GM19463 (cell line): ENCODE results near the gene TLCD3A.
"Not testable (repeated sequence)": the region's sequence is repeated elsewhere in the genome, so short reads cannot be mapped to it uniquely, and the experiment has no call there.

ENCODE experiments used
- ATAC-seq: cut with Tn5 transposase; IDR thresholded peaks from one replicate; pipeline ENCODE4 v1.9.1; 2021; ENCODE audit warnings: mild to moderate bottlenecking, moderate library complexity; ENCODE audit not compliant: unreplicated experiment

TLCD3A gene

GRCh38 chr17:746783-747629 lies 14.6 kb downstream of the TLCD3A start:
- ATAC-seq: no peak

DNA sequence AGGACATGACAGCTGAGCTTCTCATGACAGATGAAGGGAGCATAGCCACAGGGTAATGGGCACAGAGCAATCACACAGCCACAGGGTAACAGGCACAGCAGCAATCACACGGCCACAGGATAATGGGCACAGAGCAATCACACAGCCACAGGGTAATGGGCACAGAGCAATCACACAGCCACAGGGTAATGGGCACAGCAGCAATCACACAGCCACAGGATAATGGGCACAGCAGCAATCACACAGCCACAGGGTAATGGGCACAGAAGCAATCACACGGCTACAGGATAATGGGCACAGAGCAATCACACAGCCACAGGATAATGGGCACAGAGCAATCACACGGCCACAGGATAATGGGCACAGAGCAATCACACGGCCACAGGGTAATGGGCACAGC lies 16.2 kb downstream of the TLCD3A start:
- ATAC-seq: not testable (repeated sequence)

GRCh38 chr17:749359-749758 lies 17.0 kb downstream of the TLCD3A start:
- ATAC-seq: not testable (repeated sequence)

DNA sequence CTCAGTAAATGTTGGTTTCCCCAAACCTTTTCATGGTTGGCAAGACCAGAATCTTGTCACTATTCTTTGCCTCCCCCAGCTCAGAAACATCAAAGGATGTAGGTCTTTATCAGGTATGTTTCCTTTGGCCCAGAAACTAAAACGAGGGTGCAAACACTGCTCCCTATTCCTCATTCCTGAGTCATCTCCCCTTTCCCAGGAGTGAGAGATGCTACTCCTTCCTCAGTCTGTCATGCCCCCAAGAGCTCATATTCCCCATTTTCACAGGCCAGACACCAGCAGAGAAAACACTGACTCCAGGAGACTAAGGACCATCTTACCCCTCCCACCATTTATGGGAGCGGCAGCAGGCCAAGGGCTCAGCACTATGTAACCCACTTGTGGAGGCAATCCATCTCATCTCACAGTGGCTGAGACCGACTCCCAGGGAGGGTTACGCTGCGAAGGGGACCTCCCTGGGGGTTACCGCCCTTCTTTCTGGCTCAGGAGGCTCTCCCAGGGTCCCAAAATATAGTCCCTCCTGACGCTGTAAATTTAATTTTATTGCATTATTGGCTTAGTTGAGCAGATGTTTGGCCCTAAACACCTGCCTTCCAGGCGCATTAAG lies 18.1 kb downstream of the TLCD3A start:
- no peak for ATAC-seq

GRCh38 chr17:751269-752001 lies 19.0 kb downstream of the TLCD3A start:
- ATAC-seq: peak; percentile 36

DNA sequence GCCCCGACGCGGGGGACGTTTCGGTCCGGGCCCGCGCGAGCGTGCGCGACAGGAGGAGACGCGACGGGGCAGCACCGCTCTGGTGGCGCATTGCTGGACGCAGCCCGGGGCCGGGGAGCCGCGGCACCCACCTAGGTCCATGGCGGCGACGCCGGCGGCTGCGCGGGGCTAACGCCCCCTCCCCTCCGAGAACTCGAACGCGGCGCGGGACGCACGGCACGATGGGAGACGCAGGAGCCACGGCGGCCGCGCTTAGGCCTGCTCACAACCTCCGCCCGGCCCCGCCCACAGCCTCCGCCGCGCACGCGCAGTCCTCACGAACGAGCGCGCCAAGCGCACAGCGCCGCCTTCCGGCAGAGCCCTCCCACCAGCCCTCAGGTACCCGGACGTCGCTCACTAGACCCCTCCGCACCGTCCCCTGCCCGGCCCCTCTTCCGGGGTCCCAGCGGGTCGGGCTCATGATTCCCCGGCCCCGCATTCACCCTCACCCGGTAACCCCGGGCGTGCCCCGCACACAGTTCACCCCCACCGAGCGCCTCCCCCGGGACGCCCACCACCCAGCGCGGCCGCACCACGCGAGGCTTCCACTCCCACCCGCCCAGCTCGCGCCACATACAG lies 19.7 kb downstream of the TLCD3A start, which contains the start of gene GEMIN4:
Gene GEMIN4, minus strand, starts transcription at position 263 of the 618 bp plus-strand sequence. Its CDS starts 122 bp downstream, at position 141.
- peak; percentile 82 for ATAC-seq

DNA sequence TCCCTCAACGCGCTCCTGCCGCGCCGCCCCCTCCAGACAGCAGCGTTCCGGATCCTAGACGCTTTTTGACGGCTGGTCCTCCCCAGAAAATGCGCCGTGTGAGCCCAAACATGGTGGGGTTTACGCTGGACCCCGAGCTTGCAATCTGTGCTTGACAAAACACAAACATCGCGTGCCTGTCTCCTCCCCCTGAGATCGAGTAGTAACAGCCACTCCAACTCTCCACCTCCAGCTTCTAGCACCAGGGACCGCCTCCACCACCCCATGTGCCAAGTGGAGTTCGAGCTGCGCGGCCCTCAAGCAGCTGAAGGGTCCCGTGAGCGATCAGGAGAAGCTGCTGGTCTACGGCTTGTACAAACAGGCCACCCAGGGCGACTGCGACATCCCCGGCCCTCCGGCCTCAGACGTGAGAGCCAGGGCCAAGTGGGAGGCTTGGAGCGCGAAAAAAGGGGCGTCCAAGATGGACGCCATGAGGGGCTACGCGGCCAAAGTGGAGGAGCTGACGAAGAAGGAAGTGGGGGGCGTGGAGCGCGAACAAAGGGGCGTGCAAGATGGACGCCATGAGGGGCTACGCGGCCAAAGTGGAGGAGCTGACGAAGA lies 20.3 kb downstream of the TLCD3A start:
- ATAC-seq: no peak

DNA sequence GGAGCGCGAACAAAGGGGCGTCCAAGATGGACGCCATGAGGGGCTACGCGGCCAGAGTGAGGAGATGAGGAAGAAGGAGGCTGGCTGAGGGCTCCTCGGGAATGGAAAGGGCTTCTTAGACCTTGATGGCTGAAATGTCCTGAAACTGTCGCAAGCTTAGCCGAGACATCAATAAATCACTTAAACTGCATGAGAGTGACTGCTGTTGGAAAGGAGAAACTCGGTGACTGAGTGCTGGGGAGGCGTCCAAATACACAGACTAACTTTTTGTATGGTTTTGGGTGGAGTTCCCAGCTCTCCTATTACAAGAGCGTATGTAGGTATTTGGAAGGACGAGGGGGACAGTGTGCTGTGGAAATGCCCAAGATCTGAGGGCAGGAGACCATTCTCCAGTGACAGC lies 21.0 kb downstream of the TLCD3A start:
- no peak for ATAC-seq

DNA sequence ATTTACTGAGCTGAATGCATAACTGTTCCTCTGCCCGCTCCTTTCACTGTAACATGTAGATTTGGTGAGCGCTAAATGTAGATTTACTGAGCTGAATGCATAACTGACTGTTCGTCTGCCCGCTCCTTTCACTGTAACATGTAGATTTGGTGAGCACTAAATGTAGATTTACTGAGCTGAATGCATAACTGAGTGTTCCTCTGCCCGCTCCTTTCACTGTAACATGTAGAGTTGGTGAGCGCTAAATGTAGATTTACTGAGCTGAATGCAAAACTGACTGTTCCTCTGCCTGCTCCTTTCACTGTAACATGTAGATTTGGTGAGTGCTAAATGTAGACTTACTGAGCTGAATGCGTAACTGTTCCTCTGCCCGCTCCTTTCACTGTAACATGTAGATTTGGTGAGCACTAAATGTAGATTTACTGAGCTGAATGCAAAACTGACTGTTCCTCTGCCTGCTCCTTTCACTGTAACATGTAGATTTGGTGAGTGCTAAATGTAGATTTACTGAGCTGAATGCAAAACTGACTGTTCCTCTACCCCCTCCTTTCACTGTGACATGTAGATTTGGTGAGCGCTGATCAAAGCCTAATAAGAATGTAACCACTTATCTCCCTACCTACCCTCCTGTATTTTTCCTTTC lies 23.0 kb downstream of the TLCD3A start:
- ATAC-seq: not testable (repeated sequence)

- ATAC-seq: not testable (repeated sequence)
Measured at GRCh38 chr17:756010-756567, 23.7 kb downstream of the TLCD3A start.

DNA sequence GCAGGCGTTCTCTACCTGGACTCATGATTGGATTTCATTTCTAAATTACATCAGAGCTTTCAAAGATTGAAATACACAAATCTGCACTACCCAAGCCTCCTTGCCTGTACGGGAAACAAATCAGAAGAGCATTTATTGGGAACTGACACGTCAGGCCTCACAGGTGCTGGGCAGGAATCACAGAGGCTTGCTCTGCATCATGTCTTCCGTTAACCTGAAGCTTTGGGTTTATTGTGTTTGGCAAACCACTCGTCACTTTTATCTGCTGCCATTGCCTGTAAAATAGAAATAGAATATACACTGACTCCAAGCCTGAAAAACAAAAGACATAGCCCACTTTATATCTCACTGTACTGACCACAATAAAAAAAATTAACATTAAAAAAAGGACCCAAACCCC lies 27.6 kb downstream of the TLCD3A start:
- ATAC-seq: no peak

GRCh38 chr17:760371-760770 lies 28.0 kb downstream of the TLCD3A start:
- no peak for ATAC-seq

GRCh38 chr17:767076-767475 lies 34.7 kb downstream of the TLCD3A start:
- ATAC-seq: no peak

- ATAC-seq: no peak
Measured at GRCh38 chr17:773016-773415, 40.6 kb downstream of the TLCD3A start.

DNA sequence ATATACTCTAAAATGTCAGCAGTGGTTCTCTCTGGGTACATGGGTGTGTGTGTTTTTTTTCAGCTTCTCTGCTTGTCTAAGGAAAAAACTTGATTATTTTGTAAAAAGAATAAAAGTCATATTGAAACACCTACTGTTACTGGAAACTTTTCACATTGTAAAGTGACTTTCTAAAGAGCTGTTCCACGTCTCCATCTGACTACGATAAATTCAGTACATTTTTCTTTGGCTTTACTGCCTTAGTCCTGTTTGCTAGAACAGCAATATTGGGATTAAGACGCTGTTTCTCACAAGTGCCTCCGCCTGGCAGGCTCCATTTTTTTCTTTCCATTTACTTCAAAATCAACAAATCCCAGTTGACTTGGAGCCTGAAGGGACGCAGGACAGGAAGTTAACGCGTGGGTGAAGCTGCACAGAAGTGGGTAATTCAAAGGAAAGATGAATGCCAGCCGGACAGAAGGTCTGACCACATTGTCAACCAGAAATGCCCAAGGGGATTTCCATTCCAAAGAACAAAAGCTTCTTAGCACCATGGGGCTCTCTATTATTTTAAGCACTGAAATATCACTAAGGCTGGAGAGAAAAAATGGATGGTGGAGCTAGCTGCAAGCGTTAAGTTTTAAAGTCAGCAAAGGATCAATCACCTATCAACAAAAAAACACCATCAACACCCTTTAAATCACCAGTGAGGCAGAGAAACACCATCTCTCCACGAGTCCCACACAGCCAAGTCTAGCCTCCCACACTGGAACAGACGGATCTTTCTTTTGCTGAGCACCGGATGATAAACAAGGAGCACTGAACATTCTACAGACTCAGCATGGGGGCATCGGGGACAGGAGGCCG lies 41.3 kb downstream of the TLCD3A start:
- no peak for ATAC-seq

DNA sequence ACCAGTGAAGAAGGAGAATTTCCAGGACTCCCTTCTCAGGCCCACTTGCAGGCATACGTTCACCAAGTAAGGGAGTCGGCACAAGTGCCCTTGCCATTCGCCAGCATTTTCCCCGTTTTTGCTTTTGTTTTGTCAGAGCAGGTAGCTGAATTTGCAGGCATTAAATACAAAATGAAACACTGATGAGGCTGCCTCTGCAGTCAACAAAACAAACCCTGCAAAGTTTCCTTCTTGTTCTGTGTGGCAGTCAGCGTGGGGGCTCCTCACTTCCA lies 41.9 kb downstream of the TLCD3A start:
- ATAC-seq: no peak

DNA sequence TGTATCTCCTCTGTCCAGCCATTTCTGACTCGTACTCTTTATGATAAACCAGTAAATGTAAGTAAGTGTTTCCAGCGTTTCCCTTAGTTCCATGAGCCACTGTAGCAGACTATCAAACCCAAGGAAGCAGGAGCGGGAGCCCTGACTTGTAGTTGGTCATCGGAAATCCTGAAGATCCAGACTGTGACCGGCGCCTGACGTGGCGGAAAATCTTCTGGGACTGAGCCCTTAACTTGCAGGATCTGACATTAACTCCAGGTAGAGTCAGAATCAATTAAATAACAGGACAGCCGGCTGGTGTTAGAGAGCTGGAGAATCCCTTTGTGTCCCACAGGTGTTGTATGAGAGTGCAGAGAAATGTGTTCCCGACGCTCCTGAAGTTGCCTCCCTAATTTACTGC lies 45.7 kb downstream of the TLCD3A start:
- ATAC-seq: no peak

DNA sequence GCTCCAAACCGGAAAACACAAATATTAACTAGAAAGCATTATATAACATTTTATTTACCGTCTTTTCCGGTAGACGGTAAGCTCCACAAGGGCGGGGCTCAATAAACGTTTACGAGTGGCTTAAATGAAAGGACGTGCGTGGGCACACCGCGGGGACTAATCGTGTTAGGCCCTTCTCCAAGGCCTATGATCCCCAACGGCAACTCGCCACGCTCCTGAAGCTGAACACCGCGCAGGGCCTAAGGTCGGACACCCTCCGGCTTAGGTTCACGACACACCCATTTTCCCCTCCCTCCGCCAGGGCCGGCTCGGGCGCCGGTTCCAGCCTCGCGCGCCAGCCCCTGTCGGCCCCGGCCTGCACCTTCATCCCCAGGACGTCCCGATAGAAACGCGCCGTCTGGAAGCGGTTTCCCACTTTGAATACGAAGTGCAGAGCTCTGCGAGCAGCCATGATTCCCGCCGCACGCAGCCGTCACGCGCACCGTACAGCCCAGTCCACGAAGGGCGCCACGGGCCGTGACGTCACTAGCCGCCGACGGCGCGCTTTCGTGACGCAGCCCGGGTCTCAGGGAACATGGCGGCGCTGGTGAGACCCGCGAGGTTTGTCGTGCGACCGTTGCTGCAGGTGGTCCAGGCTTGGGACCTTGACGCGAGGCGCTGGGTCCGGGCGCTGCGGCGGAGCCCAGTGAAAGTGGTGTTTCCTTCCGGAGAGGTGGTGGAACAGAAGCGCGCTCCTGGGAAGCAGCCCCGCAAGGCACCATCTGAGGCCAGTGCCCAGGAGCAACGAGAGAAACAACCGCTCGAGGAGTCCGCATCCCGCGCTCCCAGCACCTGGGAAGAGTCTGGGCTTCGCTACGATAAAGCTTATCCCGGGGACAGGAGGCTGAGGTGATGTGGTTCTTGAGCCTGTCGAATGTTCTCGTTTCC lies 49.7 kb downstream of the TLCD3A start, which contains the start of the genes GLOD4 and MRM3:
Gene GLOD4, minus strand, starts transcription at position 476 of the 927 bp plus-strand sequence. Its CDS starts 25 bp downstream, at position 451.
Gene MRM3, plus strand, starts transcription at position 549 of the 927 bp plus-strand sequence. Its CDS starts 26 bp downstream, at position 575.
- ATAC-seq: peak; percentile 92
